Measurements from ENCODE around the gene BCAP29. TPM values are rescaled to one million over a fixed set of nuclear protein-coding genes. Genes with fewer than 3 reads are reported as not detected.

Gene BCAP29
- polyA plus RNA-seq, 1 donor (not counting 4 experiments of a cell fraction or from before 2014, with no cell fraction given) = 141 TPM

DNA sequence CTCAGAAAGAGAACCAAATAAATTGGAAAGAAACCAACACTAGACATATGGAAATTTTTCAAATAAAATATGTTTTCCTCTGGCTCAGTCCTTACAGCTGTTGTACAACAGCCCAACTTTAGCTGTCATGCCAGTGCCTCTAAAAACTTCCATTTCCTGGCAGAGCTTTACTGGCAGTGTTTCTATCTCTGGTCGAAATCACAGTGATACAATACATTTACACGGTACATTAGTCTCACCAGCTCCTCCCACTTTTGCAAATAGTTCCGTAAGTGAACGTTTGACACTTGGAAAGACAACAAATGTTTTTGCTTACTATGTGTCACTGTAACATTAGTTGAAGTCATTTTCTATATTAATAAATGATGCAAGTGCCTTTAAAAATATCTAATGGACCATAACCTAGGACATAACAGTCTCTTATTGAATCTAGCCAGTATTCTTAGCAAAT lies 29.8 kb downstream of the BCAP29 start:
- no peak overlapping the region for H3K9ac ChIP-seq (ENCODE audit: control insufficient read depth, extremely low read depth, insufficient read depth, low read length)
- DNase-seq (ENCODE audit: low read depth, low spot score) (no peak), FAIRE-seq (no peak)
- H3K9me3 ChIP-seq (ENCODE audit: control insufficient read depth, low read depth, low read length) = no peaks in the 10 kb centered on the region
- H3K4me2 ChIP-seq (ENCODE audit: control insufficient read depth, extremely low read depth, insufficient read depth, low read depth, low read length) = no peak overlapping the region
- no peak overlapping the region for H3K4me3 ChIP-seq (ENCODE audit: control insufficient read depth in 2 of 3, extremely low read depth in 1 of 3, insufficient read depth in 2 of 3, low read depth in 1 of 3, low read length in 3 of 3)
- TF ChIP-seq, protein P1, sequence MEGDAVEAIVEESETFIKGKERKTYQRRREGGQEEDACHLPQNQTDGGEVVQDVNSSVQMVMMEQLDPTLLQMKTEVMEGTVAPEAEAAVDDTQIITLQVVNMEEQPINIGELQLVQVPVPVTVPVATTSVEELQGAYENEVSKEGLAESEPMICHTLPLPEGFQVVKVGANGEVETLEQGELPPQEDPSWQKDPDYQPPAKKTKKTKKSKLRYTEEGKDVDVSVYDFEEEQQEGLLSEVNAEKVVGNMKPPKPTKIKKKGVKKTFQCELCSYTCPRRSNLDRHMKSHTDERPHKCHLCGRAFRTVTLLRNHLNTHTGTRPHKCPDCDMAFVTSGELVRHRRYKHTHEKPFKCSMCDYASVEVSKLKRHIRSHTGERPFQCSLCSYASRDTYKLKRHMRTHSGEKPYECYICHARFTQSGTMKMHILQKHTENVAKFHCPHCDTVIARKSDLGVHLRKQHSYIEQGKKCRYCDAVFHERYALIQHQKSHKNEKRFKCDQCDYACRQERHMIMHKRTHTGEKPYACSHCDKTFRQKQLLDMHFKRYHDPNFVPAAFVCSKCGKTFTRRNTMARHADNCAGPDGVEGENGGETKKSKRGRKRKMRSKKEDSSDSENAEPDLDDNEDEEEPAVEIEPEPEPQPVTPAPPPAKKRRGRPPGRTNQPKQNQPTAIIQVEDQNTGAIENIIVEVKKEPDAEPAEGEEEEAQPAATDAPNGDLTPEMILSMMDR (optimal IDR thresholded peaks at IDR 0.05 in 1 of 3, IDR thresholded peaks at IDR 0.05 in 1 of 3, conservative IDR thresholded peaks at IDR 0.05 in 1 of 3; ENCODE audit: extremely low read depth in 1 of 3, insufficient read depth in 2 of 3, low read length in 3 of 3) = no peak
- TF ChIP-seq EZH2 (IDR thresholded peaks at IDR 0.05; ENCODE audit: low read length) = no peak
- H3K27ac ChIP-seq (ENCODE audit: control insufficient read depth, insufficient read depth, low read length) = no peak overlapping the region
- no peaks in the 10 kb centered on the region for H3K9me1 ChIP-seq (ENCODE audit: control insufficient read depth, extremely low read depth, insufficient read depth, low read length)
- no peaks in the 10 kb centered on the region for H3K79me2 ChIP-seq (ENCODE audit: control insufficient read depth, insufficient read depth, low read length)
- peaks cover 20% of the 10 kb centered on the region for H3K4me1 ChIP-seq (ENCODE audit: control insufficient read depth, extremely low read depth, insufficient read depth, low read length)
- H3K36me3 ChIP-seq (ENCODE audit: control insufficient read depth in 2 of 2, extremely low read depth in 1 of 2, insufficient read depth in 2 of 2, low read length in 2 of 2) = peaks cover 2 to 3% of the 10 kb centered on the region in 2 experiments
- H4K20me1 ChIP-seq (ENCODE audit: control insufficient read depth, extremely low read depth, insufficient read depth, low read length) = no peaks in the 10 kb centered on the region
- no peak overlapping the region for H2AFZ ChIP-seq (ENCODE audit: control insufficient read depth, low read length)
- no peaks in the 10 kb centered on the region for H3K27me3 ChIP-seq (ENCODE audit: control insufficient read depth, extremely low read depth, insufficient read depth, low read length)
- dilution Hi-C loops (cut with MboI; ENCODE audit: extremely low pct_ligation_motif_present, low sequenced_read_pairs) = no loop called here

DNA sequence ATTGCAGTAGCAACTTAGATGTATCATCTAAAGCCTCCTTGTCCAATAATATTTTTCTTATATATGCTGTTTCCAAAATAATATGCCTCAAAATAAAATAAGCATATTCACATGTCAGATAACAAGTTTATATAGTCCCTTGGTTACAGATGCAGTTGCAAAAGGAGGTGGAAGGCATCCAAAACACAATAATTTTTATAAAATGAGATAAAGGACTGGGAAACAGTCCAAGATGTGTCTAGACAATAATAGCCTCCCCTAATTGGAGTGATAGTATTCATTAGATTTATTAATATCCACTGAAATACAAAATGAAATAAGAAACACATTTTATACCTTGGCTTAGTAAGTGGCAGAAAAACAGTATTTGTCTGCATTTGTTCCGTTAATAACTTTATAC lies 30.3 kb downstream of the BCAP29 start:
- Histone ChIP-seq H3K27me3 (ENCODE audit: control insufficient read depth, extremely low read depth, insufficient read depth, low read length) (no peaks in the 10 kb centered on the region), H3K9me3 (ENCODE audit: control insufficient read depth, low read depth, low read length) (no peaks in the 10 kb centered on the region), H3K36me3 (ENCODE audit: control insufficient read depth in 2 of 2, extremely low read depth in 1 of 2, insufficient read depth in 2 of 2, low read length in 2 of 2) (peaks cover 2 to 3% of the 10 kb centered on the region in 2 experiments), H3K27ac (ENCODE audit: control insufficient read depth, insufficient read depth, low read length) (no peak overlapping the region), H2AFZ (ENCODE audit: control insufficient read depth, low read length) (no peak overlapping the region), H3K4me3 (ENCODE audit: control insufficient read depth in 2 of 3, extremely low read depth in 1 of 3, insufficient read depth in 2 of 3, low read depth in 1 of 3, low read length in 3 of 3) (no peak overlapping the region), H3K9me1 (ENCODE audit: control insufficient read depth, extremely low read depth, insufficient read depth, low read length) (no peaks in the 10 kb centered on the region), H3K9ac (ENCODE audit: control insufficient read depth, extremely low read depth, insufficient read depth, low read length) (no peak overlapping the region), H4K20me1 (ENCODE audit: control insufficient read depth, extremely low read depth, insufficient read depth, low read length) (no peaks in the 10 kb centered on the region), H3K4me2 (ENCODE audit: control insufficient read depth, extremely low read depth, insufficient read depth, low read depth, low read length) (no peak overlapping the region), H3K79me2 (ENCODE audit: control insufficient read depth, insufficient read depth, low read length) (no peaks in the 10 kb centered on the region), H3K4me1 (ENCODE audit: control insufficient read depth, extremely low read depth, insufficient read depth, low read length) (peaks cover 22% of the 10 kb centered on the region)
- DNase-seq (ENCODE audit: low read depth, low spot score) = no peak
- dilution Hi-C loops (cut with MboI; ENCODE audit: extremely low pct_ligation_motif_present, low sequenced_read_pairs) = no loop called here
- TF ChIP-seq, protein P1 (optimal IDR thresholded peaks at IDR 0.05 in 1 of 3, IDR thresholded peaks at IDR 0.05 in 1 of 3, conservative IDR thresholded peaks at IDR 0.05 in 1 of 3; ENCODE audit: extremely low read depth in 1 of 3, insufficient read depth in 2 of 3, low read length in 3 of 3) = no peak
- no peak for TF ChIP-seq EZH2 (IDR thresholded peaks at IDR 0.05; ENCODE audit: low read length)
- FAIRE-seq = no peak
